Forelimb muscle (tissue), 1 donor: Measurements from ENCODE around the gene NECTIN1. TPM values are rescaled to one million over a fixed set of nuclear protein-coding genes. Genes with fewer than 3 reads are reported as not detected.
"Not testable (repeated sequence)": the region's sequence is repeated elsewhere in the genome, so short reads cannot be mapped to it uniquely, and the experiment has no call there.

Experiments used
- DNase-seq: peaks from one replicate; pipeline ENCODE4 v3.0.0-alpha.2; 2013; ENCODE audit warnings: low read depth
- polyA plus RNA-seq: library from polyadenylated mRNA; unstranded; fragments of 120-200 nt; gene quantifications from one replicate; pipeline ENCODE4 v1.2.1, GENCODE V29; 2013; ENCODE audit not compliant: insufficient read length

NECTIN1 gene
- polyA plus RNA-seq, 1 donor, result 20.0 TPM

- DNase-seq, result no peak
Measured at GRCh38 chr11:119616586-119617339, 112.2 kb downstream of the NECTIN1 start.

GRCh38 chr11:119615882-119616196, 113.2 kb downstream of the NECTIN1 start:
- no peak for DNase-seq

- no peak for DNase-seq
Measured at GRCh38 chr11:119615003-119615881, 113.8 kb downstream of the NECTIN1 start.

DNA sequence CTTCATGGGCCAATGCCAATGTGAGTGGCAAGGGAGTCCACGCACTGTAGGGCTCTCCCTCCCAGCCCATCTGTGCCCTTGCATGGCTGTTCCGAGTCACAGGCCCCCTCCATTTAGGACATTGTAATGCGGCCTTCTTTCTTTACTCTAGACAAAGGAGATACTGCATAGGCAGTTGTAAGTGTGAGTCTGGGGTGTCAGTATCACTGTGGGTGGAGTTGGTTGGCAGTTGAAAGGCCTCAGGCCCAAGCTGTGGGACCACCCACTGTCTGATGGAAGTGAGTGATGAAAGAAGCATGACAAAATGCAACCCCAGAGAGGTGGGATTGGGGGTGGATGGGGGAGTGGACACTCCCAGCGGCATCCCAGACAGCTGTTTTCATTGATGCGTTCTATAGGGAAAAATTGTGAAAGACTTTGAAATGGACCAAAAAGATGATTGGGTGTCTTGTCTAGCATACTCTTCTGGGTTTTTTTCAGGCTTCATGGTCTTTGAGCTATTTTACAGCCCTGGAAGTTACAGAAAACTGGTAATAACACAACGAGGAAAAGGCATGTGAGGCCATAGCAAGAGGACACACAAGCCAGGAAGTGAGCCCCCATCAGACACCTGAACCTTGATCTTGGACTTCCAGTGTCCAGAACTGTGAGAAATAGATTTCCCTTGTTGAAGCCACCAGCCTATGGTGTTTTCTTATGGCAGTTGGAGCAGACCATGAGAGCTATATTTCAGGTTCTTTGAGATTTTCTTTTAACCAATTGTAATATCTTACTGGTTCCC, 114.6 kb downstream of the NECTIN1 start:
- no peak for DNase-seq

DNA sequence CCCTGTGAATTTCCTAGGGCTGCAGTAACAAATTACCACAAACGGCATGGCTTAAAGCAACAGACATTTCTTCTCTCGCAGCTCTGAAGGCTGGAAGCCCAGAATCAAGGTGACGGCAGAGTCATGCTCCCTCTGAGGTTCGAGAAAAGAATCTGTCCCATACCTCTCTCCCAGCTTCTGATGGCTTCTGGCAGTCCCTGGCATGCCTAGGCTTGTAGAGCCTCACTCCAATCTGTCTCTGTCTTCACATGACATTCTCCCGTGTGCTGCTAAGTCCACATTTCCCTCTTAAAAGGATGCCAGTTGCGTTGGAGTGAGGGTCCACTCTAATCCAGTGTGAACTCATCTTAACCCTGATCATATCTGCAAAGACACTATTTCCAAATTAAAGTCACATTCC, 116.2 kb downstream of the NECTIN1 start:
- no peak for DNase-seq

DNA sequence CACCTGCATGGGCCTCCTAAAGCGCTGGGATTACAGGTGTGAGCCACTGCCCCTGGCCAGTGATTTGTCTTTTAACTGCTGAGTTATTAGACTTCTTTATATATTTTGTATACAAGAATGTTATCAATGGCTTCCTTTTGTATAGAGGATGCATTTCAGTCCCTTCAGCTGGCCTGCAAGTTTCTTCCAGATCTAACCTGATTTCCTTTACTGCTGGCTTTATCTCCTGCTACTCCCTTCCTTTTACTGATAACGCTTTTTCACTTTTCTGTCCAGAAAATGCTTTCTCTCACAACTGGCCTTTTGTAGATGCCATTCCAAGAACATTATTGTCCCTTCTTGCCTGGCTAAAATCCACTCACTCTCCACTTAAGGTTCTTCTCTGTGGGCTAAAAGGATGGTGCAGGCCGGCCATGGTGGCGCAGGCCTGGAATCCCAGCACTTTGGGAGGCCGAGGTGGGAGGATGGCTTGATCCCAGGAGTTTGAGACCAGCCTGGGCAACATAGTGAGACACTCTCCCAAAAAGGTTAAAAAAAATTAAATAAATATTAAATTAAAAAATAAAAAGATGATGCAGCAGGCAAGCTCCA, 118.1 kb downstream of the NECTIN1 start:
- DNase-seq, result no peak

DNA sequence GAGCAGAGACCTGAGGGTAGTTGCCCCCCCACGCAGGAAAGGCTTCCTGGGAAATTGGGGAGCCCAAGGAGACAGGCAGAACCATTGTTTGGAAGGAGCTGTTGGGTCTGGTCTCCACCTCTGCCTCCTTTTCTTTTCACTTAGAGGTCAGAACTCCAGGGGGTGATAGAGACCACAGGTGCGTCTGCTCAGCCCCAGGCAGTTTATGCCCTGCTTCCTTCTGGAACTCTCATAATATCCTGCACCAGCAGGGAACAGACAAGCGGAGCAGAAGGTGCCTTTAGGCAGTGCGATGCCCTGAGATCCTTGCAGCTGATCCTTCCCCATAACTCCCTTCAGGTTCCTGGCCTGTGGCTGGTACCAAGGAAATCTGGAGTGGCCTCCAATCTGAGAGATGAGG, 120.2 kb downstream of the NECTIN1 start:
- no peak for DNase-seq

GRCh38 chr11:119608201-119608600, 120.8 kb downstream of the NECTIN1 start:
- DNase-seq, result no peak

DNA sequence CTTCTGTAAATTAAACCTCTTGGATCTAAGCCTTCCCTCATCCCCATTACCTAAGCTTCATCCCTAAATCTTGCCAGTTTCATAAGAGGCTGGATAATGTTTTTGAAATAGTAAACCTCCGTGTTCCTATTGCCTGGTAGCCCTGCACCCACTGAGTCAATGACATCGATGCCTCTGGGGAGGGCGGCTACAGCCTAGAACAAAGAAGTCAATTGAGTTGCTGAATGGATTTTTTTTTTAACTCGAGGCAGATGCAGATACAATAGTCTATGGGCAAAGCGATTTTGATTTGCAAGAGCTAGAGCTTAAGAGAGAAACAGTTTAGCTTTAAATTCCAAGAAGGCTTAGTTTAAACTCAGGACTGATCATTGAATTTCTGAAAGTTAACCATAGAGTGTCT, 121.3 kb downstream of the NECTIN1 start:
- no peak for DNase-seq

DNA sequence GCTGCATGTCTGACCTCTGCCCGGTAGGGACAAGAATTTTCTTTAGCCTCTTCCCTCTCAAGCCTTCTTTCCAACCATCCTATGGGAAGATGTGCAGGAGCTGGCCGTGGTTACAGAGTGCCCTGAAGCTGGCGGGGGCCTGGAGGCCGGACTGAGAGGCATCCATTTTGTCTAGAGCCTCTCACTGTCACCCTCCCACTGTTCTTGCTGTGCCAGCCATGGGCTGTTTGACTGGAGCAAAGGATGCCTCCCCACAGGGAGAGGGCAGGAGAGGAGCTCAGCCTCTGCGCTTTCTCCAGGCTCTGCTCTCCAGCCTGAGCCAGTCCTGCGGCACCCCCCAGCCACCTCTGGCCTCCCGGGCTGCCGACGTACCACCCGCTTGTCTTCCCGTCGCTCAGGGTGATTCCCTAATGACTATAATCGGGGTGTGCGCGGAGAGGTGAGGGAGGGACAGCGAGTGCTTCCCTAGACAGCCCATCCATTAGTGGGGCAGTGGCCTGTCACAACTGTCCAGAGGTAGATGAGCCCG, 123.8 kb downstream of the NECTIN1 start:
- no peak for DNase-seq

DNA sequence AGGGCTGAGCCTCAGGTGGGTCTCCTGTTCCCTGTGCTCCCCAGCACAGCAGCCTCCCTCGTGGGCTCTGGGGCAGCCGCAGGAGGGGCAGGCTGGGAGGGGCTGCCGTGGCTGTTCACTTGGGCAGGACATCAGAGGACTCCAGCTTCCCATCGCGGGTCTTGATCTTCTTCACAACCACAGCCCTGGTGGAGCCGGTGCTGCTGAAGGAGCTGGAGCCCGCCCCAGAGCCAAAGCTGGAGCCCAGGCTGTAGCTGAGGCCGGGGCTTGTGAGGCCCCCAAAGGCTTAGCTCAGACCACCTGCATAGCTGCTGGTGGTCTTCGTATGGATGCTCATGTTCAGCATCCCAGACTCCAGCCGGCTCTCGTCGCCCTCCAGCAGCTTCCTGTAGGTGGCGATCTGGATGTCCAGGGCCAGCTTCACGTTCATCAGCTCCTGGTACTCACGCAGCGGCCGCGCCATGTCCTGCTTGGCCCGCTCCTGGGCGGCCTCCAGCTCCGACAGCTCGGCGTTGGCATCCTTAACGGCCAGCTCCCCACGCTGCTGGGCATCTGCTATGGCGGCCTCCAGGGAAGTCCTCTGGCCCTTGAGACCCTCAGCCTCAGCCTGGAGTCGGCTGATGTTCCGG, 126.1 kb downstream of the NECTIN1 start:
- no peak for DNase-seq

GRCh38 chr11:119599864-119600541, 129.0 kb downstream of the NECTIN1 start:
- DNase-seq, result no peak

DNA sequence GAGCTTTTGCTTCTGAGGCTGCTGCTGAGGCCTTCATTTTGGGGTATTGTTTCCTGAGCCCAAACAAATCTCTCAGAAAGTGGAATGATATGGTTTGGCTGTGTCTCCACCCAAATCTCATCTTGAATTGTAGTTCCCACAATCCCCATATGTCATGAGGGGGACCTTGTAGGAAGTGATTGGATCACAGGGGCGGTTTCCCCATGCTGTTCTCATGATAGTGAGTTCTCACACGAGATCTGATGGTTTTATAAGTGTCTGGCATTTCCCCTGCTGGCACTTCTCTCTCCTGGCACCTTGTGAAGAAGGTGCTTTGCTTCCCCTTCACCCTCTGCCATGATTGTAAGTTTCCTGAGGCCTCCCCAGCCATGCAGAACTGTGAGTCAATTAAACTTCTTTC, 133.1 kb downstream of the NECTIN1 start:
- not testable (repeated sequence) for DNase-seq

DNA sequence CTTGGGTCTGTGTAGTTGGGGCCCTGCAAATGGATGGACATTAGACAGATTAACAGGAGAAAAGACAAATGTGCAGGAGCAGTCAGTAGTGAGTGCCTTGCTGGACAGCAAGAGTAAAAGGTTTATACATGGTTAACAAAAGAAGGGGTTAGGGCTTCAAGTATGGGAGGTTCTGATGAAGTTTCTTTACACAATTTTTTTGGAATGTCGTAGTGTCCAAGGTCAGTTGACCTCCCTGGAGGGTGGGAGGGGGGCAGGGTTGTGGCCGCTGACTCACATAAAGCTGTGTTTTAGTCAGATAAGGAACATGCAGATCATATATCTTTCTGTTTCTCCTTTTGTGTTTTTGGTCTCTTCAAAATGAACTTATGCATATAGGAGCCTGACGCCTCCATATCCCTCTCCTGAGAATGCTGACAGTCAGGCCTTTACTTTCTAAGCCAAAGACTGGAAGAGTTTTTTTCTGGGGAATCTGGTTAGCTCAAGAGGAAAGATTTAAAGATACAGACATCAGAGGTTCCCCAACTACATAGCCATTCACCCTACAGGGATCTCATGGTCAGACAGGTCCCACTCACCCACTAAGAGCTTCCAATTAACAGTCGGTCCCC, 134.3 kb downstream of the NECTIN1 start:
- DNase-seq, result no peak

- DNase-seq, result no peak
Measured at GRCh38 chr11:119593346-119593745, 135.7 kb downstream of the NECTIN1 start.

- no peak for DNase-seq
Measured at GRCh38 chr11:119592642-119593041, 136.4 kb downstream of the NECTIN1 start.

GRCh38 chr11:119591836-119592310, 137.1 kb downstream of the NECTIN1 start:
- no peak for DNase-seq

- no peak for DNase-seq
Measured at GRCh38 chr11:119590651-119591351, 138.2 kb downstream of the NECTIN1 start.

- no peak for DNase-seq
Measured at GRCh38 chr11:119589001-119589400, 140.0 kb downstream of the NECTIN1 start.
